CD4-positive, alpha-beta T cell (primary cell): ENCODE measurements around the gene C19orf73. TPM values are rescaled to one million over a fixed set of nuclear protein-coding genes. Genes with fewer than 3 reads are reported as not detected.
"Not testable (repeated sequence)": the region's sequence is repeated elsewhere in the genome, so short reads cannot be mapped to it uniquely, and the experiment has no call there.

Experiments
- ATAC-seq: fragments of 200-7000 bp; cut with Tn5 transposase; one replicate; pipeline ENCODE4 v1.10.0; 2022; ENCODE audit warnings: mild to moderate bottlenecking; ENCODE audit not compliant: poor library complexity
- CTCF ChIA-PET: fragments of 350-600 bp; sonication (Branson Sonifier 250); formaldehyde crosslinking; loops from one replicate; lab custom pipeline; 2021; ENCODE audit warnings: antibody characterized with exemption, inconsistent platforms; lab: Charles Lee
- POLR2A ChIA-PET: fragments of 350-600 bp; sonication (Branson Sonifier 250); formaldehyde crosslinking; loops from one replicate; lab custom pipeline; 2021; ENCODE audit warnings: antibody characterized with exemption, inconsistent platforms; lab: Charles Lee
- DNase-seq, 14 experiments: peaks; one replicate each; pipeline ENCODE4 v3.0.0-alpha.2; 2013 to 2020; ENCODE audit warnings: mixed read lengths in 2 of 14
- H3K27ac ChIP-seq, 2 donors: one replicate each; pipeline versions ENCODE4 v1.5.1 to v1.7.0; 2013; ENCODE audit warnings: low read length in 2 of 2, low read depth in 1 of 2, mild to moderate bottlenecking in 1 of 2
- H3K27me3 ChIP-seq, 2 experiments: 1 replicate in 1 of 2; 2 replicates in 1 of 2; pipeline versions ENCODE4 v1.6.1 to v1.7.0; 2013; ENCODE audit warnings: low read length in 2 of 2, control low read depth in 1 of 2, mild to moderate bottlenecking in 1 of 2, moderate library complexity in 1 of 2; ENCODE audit not compliant: insufficient read depth in 2 of 2, control insufficient read depth in 1 of 2
- H3K36me3 ChIP-seq: one replicate; pipeline ENCODE4 v1.6.1; 2013; ENCODE audit warnings: low read length, control low read depth; ENCODE audit not compliant: insufficient read depth
- H3K4me1 ChIP-seq: one replicate; pipeline ENCODE4 v1.6.1; 2013; ENCODE audit warnings: low read length, control low read depth; ENCODE audit not compliant: insufficient read depth
- H3K4me3 ChIP-seq: one replicate; pipeline ENCODE4 v1.5.1; 2013; ENCODE audit warnings: mild to moderate bottlenecking, low read length, moderate library complexity
- H3K9me3 ChIP-seq, 2 experiments: 1 replicate in 1 of 2; 2 replicates in 1 of 2; pipeline versions ENCODE4 v1.6.1 to v1.7.0; 2013; ENCODE audit warnings: low read length in 2 of 2, mild to moderate bottlenecking in 2 of 2, control low read depth in 1 of 2, moderate library complexity in 1 of 2; ENCODE audit not compliant: control insufficient read depth in 1 of 2, insufficient read depth in 1 of 2
- H3K27ac Mint-ChIP-seq: one replicate; pipeline ENCODE4 v1.8.0; 2020; ENCODE audit warnings: mixed read lengths
- H3K27me3 Mint-ChIP-seq: one replicate; pipeline ENCODE4 v1.8.0; 2021; ENCODE audit warnings: mixed read lengths
- H3K36me3 Mint-ChIP-seq: one replicate; pipeline ENCODE4 v1.8.0; 2021; ENCODE audit warnings: low read depth, mixed read lengths
- H3K4me1 Mint-ChIP-seq: one replicate; pipeline ENCODE4 v1.8.0; 2021; ENCODE audit warnings: low read depth, mixed read lengths
- H3K4me3 Mint-ChIP-seq: one replicate; pipeline ENCODE4 v1.8.0; 2020; ENCODE audit warnings: mild to moderate bottlenecking, mixed read lengths
- H3K9me3 Mint-ChIP-seq: one replicate; pipeline ENCODE4 v1.8.0; 2020; ENCODE audit warnings: mixed read lengths
- intact Hi-C, 2 experiments: fragments of 100-400 bp; cut with DNase I in 1 of 2; cut with micrococcal nuclease in 1 of 2; formaldehyde crosslinking; loops; one replicate each; pipeline versions ENCODE4 v1.15.1 to v1.9.0; 2023 to 2025; cut with DNase I, micrococcal nuclease
- total RNA-seq, 174 experiments: library from RNA in 2 of 174; stranded (reverse) in 2 of 174; gene quantifications; one replicate each; pipeline ENCODE4 v1.2.3 and lab custom pipeline; 2021 to 2026
- TF ChIP-seq, protein P1 (sequence below): fragments of 200-600 bp; IDR thresholded peaks from one replicate; pipeline ENCODE4 v1.8.0; 2022; ENCODE audit warnings: antibody characterized with exemption, mild to moderate bottlenecking

Gene C19orf73
- total RNA-seq, 2 experiments from 2014 or later, result 1.5 to 2.3 TPM

DNA sequence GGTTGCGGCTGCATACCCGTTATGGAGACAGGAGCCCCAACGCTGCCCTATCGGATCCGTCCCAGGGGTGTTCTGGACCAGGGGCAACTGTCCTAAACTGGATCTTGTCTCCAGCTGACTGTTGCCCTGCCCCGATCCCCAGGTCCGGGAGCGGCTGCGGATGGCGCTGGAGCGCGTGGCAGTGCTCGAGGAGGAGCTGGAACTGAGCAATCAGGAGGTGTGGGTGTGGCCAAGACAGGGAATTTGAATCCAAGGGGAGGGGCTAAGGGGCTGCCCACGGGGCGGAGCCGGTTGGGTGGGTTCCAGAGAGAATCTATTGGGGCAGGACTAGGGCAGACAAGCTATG is 10.3 kb upstream of the C19orf73 start:
- ATAC-seq, result no peak
- Histone ChIP-seq H3K27ac (no peak overlapping the region), H3K4me1 (peaks cover 26% of the 10 kb centered on the region), H3K4me3 (no peak overlapping the region), H3K9me3 (peaks cover 0 to 12% of the 10 kb centered on the region in 2 experiments), H3K36me3 (no peaks in the 10 kb centered on the region), H3K27me3 (peaks cover 0 to 7% of the 10 kb centered on the region in 2 experiments)
- no peak overlapping the region for H3K27ac Mint-ChIP-seq
- ChIA-PET POLR2A (interaction anchor here (1.5 to 1.7 kb wide), 2 partner anchors 11 to 15 kb away, joined by 3 to 12 read pairs; partner anchors contain the start of gene LIN7B), CTCF (interaction anchor here (4.4 kb wide), 1 partner anchor 15 kb away, joined by 43 read pairs; the partner anchor contains the start of gene LIN7B)
- H3K36me3 Mint-ChIP-seq, result no peaks in the 10 kb centered on the region
- no peaks in the 10 kb centered on the region for H3K9me3 Mint-ChIP-seq
- H3K4me1 Mint-ChIP-seq, result peaks cover 34% of the 10 kb centered on the region
- TF ChIP-seq, protein P1, sequence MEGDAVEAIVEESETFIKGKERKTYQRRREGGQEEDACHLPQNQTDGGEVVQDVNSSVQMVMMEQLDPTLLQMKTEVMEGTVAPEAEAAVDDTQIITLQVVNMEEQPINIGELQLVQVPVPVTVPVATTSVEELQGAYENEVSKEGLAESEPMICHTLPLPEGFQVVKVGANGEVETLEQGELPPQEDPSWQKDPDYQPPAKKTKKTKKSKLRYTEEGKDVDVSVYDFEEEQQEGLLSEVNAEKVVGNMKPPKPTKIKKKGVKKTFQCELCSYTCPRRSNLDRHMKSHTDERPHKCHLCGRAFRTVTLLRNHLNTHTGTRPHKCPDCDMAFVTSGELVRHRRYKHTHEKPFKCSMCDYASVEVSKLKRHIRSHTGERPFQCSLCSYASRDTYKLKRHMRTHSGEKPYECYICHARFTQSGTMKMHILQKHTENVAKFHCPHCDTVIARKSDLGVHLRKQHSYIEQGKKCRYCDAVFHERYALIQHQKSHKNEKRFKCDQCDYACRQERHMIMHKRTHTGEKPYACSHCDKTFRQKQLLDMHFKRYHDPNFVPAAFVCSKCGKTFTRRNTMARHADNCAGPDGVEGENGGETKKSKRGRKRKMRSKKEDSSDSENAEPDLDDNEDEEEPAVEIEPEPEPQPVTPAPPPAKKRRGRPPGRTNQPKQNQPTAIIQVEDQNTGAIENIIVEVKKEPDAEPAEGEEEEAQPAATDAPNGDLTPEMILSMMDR, result no peak
- DNase-seq, result no peak
- peak overlapping the region; percentile 48 for H3K4me3 Mint-ChIP-seq
- intact Hi-C loops, result loop anchor here (2.0 to 5.0 kb wide), 2 partner anchors 14 to 137 kb away; partner anchors contain the start of genes GYS1 (in 1 of the 2), LIN7B (in 1 of the 2) and RUVBL2 (in 1 of the 2)
- peaks cover 4% of the 10 kb centered on the region for H3K27me3 Mint-ChIP-seq

DNA sequence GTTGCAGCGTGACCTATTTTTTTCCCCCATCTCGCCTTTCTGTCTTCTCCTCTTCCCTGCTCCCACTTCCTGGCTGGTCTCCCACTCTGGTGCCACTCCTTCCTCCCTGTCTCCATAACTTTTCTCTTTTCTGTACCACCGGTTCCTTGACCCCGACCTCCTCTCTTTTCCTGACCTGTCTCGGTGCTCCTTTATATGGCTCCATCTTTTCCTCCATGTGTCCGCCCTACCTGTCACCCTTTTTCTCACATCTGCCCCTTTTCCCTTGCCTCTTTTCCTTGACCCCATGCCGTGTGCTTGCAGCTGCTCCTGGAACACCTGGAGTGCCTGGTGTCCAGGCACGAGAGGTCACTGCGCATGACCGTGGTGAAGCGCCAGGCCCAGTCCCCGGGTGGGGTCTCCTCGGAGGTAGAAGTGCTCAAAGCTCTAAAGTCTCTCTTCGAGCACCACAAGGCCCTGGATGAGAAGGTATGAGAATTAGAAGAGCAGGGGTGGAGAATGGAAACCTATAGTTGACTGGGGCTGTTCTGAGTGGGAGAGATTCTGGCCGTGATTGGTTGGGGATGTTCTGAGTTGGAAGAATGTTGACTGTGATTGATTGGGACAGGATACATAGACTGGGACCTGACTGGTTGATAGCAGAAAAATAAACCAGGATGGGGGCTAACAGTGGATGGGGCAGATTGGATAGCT is 9.7 kb upstream of the C19orf73 start:
- Mint-ChIP-seq H3K27ac (peak overlapping the region; percentile 50), H3K27me3 (peaks cover 2% of the 10 kb centered on the region), H3K4me1 (peaks cover 32% of the 10 kb centered on the region), H3K4me3 (peak overlapping the region; percentile 50), H3K9me3 (no peaks in the 10 kb centered on the region), H3K36me3 (no peaks in the 10 kb centered on the region)
- DNase-seq (no peak), ATAC-seq (no peak)
- Histone ChIP-seq H3K27ac (no peak overlapping the region), H3K4me1 (peaks cover 20% of the 10 kb centered on the region), H3K9me3 (peaks cover 0 to 8% of the 10 kb centered on the region in 2 experiments), H3K4me3 (peak overlapping the region; percentile 47), H3K36me3 (no peaks in the 10 kb centered on the region), H3K27me3 (peaks cover 0 to 3% of the 10 kb centered on the region in 2 experiments)
- TF ChIP-seq, protein P1, result no peak
- ChIA-PET POLR2A (interaction anchor here (1.0 to 1.7 kb wide), 6 partner anchors 9 to 135 kb away, joined by 3 to 12 read pairs (median 6); partner anchors contain the start of genes GYS1, LIN7B, PPFIA3 and RUVBL2), CTCF (interaction anchor here (1.0 to 4.4 kb wide), 6 partner anchors 9 to 129 kb away, joined by 3 to 43 read pairs (median 6); partner anchors contain the start of genes C19orf73, LIN7B and PPFIA3)
- intact Hi-C loops, result loop anchor here (1.0 to 5.0 kb wide), 4 partner anchors 9 to 136 kb away; partner anchors contain the start of genes LIN7B (in 2 of the 2), C19orf73 (in 1 of the 2), GYS1 (in 1 of the 2) and PPFIA3 (in 1 of the 2)

DNA sequence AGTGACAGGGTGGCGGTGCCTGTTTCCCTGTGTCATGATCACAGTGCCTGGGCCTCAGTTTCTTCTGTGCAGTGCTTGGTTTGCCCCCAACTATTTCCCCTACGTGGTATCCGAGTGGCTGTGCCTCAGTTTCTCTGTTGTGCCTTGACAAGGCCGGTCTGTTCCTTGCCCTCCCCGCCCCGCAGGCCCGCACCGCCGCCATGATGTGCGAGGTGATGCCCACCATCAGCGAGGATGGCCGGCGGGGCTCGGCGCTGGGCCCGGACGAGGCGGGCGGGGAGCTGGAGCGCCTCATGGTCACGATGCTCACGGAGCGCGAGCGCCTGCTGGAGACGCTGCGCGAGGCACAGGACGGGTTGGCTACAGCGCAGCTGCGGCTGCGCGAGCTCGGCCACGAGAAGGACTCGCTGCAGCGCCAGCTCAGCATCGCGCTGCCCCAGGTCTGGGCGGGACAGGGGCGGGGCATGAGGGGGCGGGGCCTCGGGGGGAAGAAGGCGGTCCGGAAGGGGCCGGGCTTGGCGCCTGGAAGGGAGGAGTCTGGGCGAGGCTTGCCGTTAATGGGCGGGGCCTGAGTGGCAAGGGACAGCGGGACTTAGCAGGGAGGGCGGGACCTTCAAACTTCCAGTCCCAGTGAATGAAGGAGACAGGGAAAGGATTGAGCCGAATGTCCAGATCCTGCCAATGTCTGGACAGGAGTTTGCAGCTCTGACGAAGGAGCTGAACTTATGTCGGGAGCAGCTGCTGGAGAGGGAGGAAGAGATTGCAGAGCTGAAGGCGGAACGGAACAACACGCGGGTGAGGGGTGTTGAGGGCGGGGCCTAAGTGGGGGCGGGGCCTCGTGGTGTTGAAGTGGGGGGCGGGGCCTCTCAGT is 9.0 kb upstream of the C19orf73 start:
- peak overlapping the region; percentile 47 for H3K4me3 ChIP-seq
- peaks cover 0 to 3% of the 10 kb centered on the region in 2 experiments for H3K9me3 ChIP-seq
- peaks cover 24% of the 10 kb centered on the region for H3K4me1 Mint-ChIP-seq
- H3K36me3 ChIP-seq, result no peaks in the 10 kb centered on the region
- H3K4me3 Mint-ChIP-seq, result peak overlapping the region; percentile 73
- CTCF ChIA-PET, result interaction anchor here (1.0 to 4.4 kb wide), 6 partner anchors 9 to 128 kb away, joined by 3 to 43 read pairs (median 6); partner anchors contain the start of genes C19orf73, LIN7B and PPFIA3
- no peaks in the 10 kb centered on the region for H3K27me3 ChIP-seq
- H3K9me3 Mint-ChIP-seq, result no peaks in the 10 kb centered on the region
- H3K27ac Mint-ChIP-seq, result peak overlapping the region; percentile 50
- H3K27ac ChIP-seq, result no peak overlapping the region
- POLR2A ChIA-PET, result interaction anchor here (1.0 to 1.7 kb wide), 6 partner anchors 8 to 135 kb away, joined by 3 to 12 read pairs (median 6); partner anchors contain the start of genes GYS1, LIN7B, PPFIA3 and RUVBL2
- TF ChIP-seq, protein P1, result no peak
- no peaks in the 10 kb centered on the region for H3K27me3 Mint-ChIP-seq
- peak; percentile 93 for ATAC-seq
- intact Hi-C loops, result loop anchor here (1.0 to 5.0 kb wide), 4 partner anchors 9 to 136 kb away; partner anchors contain the start of genes LIN7B (in 2 of the 2), C19orf73 (in 1 of the 2), GYS1 (in 1 of the 2) and PPFIA3 (in 1 of the 2)
- no peaks in the 10 kb centered on the region for H3K36me3 Mint-ChIP-seq
- H3K4me1 ChIP-seq, result peaks cover 15% of the 10 kb centered on the region
- DNase-seq, result peak; percentile 90 to 98 (median 94)

DNA sequence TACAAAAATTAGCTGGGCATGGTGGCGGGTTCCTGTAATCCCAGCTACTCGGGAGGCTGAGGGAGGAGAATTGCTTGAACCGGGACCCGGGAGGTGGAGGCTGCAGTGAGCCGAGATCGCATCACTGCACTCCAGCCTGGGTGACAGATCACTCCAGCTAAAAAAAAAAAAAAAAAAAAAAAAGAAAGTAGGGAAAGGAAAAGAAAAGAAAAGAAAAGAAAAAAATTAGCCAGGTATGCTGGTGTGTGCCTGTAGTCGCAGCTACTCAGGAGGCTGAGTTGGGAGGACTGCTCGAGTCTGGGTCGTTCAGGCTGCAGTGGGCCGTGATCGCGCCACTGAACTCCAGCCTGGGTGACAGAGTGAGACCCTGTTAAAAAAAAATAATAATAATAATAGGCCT is 8.3 kb upstream of the C19orf73 start:
- not testable (repeated sequence) for H3K9me3 ChIP-seq, DNase-seq, ATAC-seq, H3K27ac Mint-ChIP-seq, H3K4me3 Mint-ChIP-seq, H3K9me3 Mint-ChIP-seq, H3K36me3 ChIP-seq, H3K36me3 Mint-ChIP-seq, H3K27me3 Mint-ChIP-seq, H3K27me3 ChIP-seq, H3K27ac ChIP-seq
- peaks cover 20% of the 10 kb centered on the region for H3K4me1 Mint-ChIP-seq
- intact Hi-C loops, result loop anchor here in 1 of 2 experiments (5.0 kb wide), 1 partner anchor 135 kb away; the partner anchor contains the start of genes GYS1 and RUVBL2
- CTCF ChIA-PET, result interaction anchor here (0.5 to 4.4 kb wide), 6 partner anchors 8 to 29 kb away, joined by 3 to 43 read pairs (median 6); partner anchors contain the start of genes C19orf73, LIN7B and PPFIA3
- peak overlapping the region; percentile 37 for H3K4me3 ChIP-seq
- peaks cover 15% of the 10 kb centered on the region for H3K4me1 ChIP-seq
- POLR2A ChIA-PET, result interaction anchor here (1.0 to 1.7 kb wide), 5 partner anchors 7 to 29 kb away, joined by 3 to 12 read pairs (median 5); partner anchors contain the start of genes LIN7B and PPFIA3
